NCI-H2029 treated with DMSO at 0.1 percent for 48 hours (cell line): ENCODE measurements around the gene ARSH.
"Not testable (repeated sequence)": the region's sequence is repeated elsewhere in the genome, so short reads cannot be mapped to it uniquely, and the experiment has no call there.

Source experiments
- DNase-seq: peaks from one replicate; lab custom pipeline; 2025; lab: John Stamatoyannopoulos, UW

ARSH gene, protein sequence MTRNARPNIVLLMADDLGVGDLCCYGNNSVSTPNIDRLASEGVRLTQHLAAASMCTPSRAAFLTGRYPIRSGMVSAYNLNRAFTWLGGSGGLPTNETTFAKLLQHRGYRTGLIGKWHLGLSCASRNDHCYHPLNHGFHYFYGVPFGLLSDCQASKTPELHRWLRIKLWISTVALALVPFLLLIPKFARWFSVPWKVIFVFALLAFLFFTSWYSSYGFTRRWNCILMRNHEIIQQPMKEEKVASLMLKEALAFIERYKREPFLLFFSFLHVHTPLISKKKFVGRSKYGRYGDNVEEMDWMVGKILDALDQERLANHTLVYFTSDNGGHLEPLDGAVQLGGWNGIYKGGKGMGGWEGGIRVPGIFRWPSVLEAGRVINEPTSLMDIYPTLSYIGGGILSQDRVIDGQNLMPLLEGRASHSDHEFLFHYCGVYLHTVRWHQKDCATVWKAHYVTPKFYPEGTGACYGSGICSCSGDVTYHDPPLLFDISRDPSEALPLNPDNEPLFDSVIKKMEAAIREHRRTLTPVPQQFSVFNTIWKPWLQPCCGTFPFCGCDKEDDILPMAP

GRCh38 chrX:3006495-3006894 lies at the start of gene ARSH:
ARSH (plus strand) TSS chrX:3006546; CDS start chrX:3006613, 67 bp downstream.
- DNase-seq, result no peak

- DNase-seq, result no peak
These were observed 48.1 kb upstream of the ARSH start for GRCh38 chrX:2958199-2958598.

- no peak for DNase-seq
These were observed 45.4 kb upstream of the ARSH start for GRCh38 chrX:2960861-2961515.

DNA sequence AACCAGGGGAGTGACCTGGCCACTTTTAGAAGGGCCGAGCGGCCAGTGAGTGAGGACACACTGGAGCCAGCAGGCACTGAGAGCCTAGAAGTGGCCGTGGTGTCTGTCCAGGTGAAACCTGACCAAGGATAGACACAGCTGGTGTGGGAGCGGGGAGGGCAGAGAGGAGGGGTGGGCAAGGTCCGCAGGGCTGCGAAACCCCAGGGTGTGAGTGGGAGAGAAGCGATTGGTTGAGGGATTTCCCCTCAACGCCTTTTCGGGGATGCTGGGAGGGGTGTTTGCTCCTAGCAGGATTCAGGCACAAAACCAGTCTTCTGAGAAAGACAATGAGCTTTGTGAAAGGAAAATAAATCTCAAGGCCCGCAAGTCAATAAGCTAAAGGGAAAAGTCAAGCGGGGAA lies 44.0 kb upstream of the ARSH start:
- no peak for DNase-seq

DNA sequence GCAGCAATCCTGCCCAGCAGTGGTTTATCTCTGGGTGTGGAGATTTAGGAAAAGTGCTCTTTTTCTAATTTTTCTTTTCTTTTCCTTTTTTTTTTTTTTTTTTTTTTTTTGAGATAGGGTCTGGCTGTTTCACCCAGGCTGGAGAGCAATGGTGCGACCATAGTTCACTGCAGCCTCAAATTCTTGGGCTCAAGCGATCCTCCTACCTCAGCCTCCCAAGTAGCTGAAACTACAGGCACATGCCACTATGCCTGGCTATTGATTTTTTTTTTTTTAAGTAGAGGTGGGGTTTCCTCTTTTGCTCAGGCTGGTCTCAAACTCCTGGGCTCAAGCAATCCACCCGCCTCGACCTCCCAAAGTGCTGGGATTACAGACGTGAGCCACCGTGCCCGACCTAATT lies 42.9 kb upstream of the ARSH start:
- DNase-seq, result not testable (repeated sequence)

GRCh38 chrX:2963992-2964794 lies 42.2 kb upstream of the ARSH start:
- DNase-seq, result not testable (repeated sequence)

DNA sequence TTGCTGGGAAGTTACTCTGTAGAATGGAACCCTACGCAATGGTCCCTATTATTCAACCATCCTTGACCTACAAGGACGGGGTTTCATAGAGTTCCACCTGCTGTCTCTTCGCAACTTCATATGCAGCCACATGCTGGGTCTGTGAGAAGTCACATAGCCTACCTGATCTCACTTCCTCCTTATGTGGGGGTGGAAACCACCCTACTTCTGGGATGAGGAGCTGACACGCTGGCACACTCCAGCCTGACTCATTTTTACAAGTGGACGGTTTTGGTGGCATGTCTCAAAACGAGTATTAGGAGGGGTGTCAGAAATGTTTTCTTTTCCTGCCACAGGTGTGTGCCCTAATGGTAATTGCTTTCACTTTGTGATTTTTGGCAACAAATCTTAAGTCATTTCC lies 40.4 kb upstream of the ARSH start:
- no peak for DNase-seq

- no peak for DNase-seq
These were observed 39.3 kb upstream of the ARSH start for GRCh38 chrX:2967012-2967411.

DNA sequence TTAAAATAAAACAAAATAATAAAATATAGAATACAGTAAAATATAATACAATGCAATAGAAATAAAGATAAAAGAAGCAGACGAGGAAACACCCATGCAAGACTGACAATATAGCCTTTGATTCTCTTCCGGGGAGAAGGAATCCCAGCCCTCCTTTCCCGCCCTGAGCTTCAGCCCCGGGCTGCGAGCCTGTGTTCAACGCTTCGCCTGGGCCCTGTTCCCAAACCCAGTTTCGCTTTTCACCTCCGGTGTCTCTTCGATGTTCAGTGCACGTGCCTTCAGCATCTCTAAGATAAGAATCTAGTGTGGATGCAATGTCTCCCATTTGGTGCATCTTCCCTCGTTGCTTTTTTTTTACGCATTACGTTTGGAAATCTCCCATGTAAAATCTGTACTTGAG lies 38.8 kb upstream of the ARSH start:
- DNase-seq, result no peak

DNA sequence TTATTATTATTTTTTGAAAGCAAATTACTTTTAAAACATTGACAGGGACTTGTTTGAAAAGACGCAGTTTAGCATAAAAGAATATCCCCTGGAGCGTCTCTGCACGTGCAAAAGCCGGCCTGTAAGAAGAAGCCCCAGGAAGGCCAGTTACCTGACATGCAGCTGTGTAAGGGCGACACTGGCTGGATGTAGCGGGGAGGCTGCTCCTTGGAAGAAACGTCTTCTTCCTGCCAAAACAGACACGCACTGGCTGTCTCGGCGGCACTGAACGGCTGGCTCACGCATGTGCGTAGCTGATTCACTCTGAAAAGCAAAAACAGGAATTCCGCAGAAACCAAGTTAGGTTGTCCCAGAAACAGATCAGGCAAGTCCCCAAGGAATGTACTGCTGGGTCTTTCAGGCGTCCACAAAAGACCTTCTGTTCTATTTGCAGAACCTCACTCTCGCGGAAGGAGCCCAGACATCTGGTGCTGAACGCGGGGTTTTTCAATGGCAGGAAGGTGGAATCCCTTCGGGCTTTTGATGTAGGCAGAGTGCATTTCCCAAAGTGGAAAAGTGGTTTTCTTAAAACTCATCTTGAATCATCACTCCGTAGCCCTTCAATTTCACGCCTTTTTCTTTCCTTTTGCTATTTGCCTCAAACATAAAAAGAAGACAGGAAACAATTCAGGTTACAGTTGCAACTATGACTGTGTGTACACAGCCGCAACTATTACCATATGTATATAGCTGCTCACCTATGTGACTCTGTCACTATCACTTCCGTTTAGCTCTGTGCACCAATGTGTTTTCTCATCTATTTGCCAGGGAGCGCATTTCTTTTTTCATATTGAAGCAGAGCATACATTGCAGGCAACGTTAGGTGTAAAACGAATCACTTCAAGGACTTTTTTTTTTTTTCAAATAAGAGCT lies 38.1 kb upstream of the ARSH start:
- no peak for DNase-seq

GRCh38 chrX:2969021-2969420 lies 37.3 kb upstream of the ARSH start:
- no peak for DNase-seq

- DNase-seq, result no peak
These were observed 34.0 kb upstream of the ARSH start for GRCh38 chrX:2972391-2972790.

GRCh38 chrX:2974961-2975360 lies 31.4 kb upstream of the ARSH start:
- DNase-seq, result no peak

GRCh38 chrX:2978639-2979038 lies 27.7 kb upstream of the ARSH start:
- DNase-seq, result not testable (repeated sequence)

DNA sequence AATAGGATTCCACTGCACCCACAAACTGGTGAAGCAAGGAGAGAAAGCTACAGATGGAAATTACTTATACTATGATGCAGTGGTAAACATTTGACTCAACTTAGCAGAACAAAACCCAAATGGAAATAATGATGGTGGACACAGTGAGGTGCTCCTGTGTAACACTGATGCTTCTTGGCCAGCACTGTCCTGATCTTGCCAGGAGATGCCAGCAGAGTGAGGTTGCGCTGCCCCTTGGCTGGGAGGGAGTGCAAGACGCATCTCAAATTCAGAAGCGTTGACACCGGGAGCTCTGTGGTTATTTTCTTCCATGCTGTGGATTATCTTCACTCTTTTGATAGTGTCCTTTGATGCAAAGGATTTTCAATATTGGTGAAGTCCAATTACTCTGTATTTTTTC lies 22.0 kb upstream of the ARSH start:
- no peak for DNase-seq

DNA sequence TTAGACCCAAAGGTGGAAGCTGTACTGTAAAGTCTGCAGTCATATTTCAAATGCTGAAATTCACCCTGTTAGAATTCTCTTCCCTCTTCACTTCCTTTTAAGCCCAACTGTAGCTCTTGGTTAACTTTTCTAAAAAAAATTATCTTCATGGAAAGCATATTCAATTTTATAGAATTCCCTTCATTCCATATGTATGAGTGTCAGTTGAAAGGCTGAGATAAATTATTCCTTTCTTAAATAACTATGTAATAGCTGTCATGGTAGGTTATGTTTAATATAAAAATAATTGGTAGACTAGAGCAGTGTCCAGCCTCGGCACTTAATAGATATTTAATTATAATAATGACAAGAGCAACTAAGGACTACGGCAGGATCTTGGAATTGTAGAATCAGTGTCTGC lies 16.8 kb upstream of the ARSH start:
- DNase-seq, result no peak

DNA sequence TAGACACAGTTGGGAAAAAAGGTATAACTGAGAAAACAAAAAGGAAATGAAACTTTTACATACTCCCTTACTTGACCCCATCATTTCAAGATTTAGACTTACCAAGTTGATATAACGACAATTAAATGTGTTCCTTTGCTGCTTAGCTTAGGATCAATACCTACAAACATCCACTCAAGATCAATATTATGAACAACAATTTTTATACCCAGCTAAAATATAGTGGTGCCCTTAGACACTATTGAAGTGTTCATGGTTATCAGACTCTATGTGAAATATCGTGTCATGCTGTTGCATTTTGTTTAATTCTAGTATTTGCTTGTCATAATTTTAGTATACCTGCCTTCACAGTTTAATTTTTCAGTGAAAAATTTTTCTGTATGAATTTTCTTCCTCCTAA lies 4.2 kb downstream of the ARSH start:
- DNase-seq, result no peak

- DNase-seq, result no peak
These were observed 11.1 kb downstream of the ARSH start for GRCh38 chrX:3017492-3017891.

- DNase-seq, result no peak
These were observed 17.8 kb downstream of the ARSH start for GRCh38 chrX:3024176-3024575.

- no peak for DNase-seq
These were observed 19.9 kb downstream of the ARSH start for GRCh38 chrX:3026074-3026815.

DNA sequence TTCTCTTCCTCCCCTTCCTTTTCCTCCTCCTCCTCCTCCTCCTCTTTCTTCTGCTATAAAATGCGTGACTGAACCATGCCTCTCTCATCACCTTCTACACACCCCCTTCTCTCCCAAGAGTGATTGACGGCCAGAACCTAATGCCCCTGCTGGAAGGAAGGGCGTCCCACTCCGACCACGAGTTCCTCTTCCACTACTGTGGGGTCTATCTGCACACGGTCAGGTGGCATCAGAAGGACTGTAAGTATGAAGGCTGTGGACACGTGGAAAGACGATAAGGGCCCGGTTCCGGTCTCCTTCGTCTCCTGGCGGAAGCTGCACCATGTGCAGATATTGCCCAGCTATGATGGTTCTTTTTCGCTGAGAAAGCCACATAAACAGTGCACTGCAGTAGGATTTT lies 22.8 kb downstream of the ARSH start:
- DNase-seq, result no peak
